Erythroblast (primary cell): ENCODE data around the gene OR6C65.

Experiments used
- GATA1 ChIP-seq: IDR thresholded peaks from 2 replicates; pipeline ENCODE4 v1.6.1; 2011; ENCODE audit warnings: low read depth, mild to moderate bottlenecking, control low read depth, low read length, moderate library complexity
- POLR2A ChIP-seq: IDR thresholded peaks from 2 replicates; pipeline ENCODE4 v1.6.1; 2011; ENCODE audit warnings: mild to moderate bottlenecking, low read length

DNA sequence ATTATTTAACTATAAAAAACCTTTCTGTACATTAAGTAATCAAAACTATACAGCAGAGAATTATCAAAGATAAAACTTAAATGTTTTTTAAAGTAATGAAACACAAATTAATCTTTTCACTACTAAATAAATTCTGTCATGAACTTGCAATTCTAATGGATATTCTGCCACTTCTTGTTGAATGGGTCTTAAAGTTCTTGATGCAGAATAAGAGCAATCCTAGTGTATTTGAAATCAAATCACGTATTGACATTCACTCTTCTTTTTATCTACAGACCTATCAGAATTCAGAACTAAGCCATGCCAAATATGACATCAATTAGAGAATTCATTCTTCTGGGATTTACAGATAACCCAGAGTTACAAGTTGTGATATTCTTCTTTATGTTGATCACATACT, at the start of gene OR6C65:
- TF ChIP-seq POLR2A (no peak), GATA1 (no peak)
